T47D (cell line): Measurements from ENCODE around the gene NUDT2.
A peak's percentile ranks its signal among the peaks of the same experiment; 100 is the strongest.
"Not testable (repeated sequence)": the region's sequence is repeated elsewhere in the genome, so short reads cannot be mapped to it uniquely, and the experiment has no call there.

ENCODE experiments used
- DNase-seq, 2 experiments: peaks; one replicate each; pipeline versions ENCODE4 v3.0.0 to v3.0.0-alpha.2; 2011 to 2012; ENCODE audit warnings: low read depth in 1 of 2, low spot score in 1 of 2
- JUND ChIP-seq: IDR thresholded peaks from 2 replicates; pipeline ENCODE4 v1.6.1; 2012; ENCODE audit warnings: low read depth
- in situ Hi-C: cut with HindIII; loops from 2 replicates; pipeline ENCODE4 v1.10.0; 2016; ENCODE audit warnings: low sequenced_read_pairs, low pct_unique_long_range_greater_than_20kb

The NUDT2 gene

GRCh38 chr9:34322899-34323591 is 6.3 kb upstream of the NUDT2 start:
- no peak for DNase-seq
- in situ Hi-C loops: no loop called here
- TF ChIP-seq JUND: no peak

GRCh38 chr9:34326690-34327089 is 2.7 kb upstream of the NUDT2 start:
- no peak for DNase-seq
- in situ Hi-C loops: no loop called here
- TF ChIP-seq JUND: no peak

DNA sequence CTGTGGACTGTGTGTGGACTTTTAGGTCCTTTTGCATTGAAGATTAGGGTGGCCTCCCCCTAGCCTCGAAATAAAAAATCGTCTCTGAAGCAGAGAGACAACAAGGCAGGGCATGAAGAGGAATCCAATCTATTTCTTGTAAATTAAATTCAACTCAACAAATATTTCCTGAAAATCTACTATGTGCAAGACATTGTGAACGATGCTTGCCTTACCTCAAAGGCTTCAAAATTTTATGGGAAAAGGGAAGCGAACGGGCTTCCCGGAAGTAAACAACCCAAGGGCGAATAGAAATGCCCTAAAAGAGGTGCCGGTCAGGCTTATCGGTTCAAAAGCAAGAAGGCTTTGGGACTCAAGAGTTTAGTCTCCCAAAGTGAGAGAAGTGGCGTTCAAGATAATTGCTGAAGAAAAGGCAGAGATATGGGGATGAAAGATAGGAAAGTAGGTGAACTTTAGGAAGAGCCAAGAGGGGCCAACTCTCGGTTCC is 826 bp upstream of the NUDT2 start:
- no peak for TF ChIP-seq JUND

GRCh38 chr9:34331196-34331595 is 1.8 kb downstream of the NUDT2 start:
- in situ Hi-C loops: no loop called here
- no peak for TF ChIP-seq JUND
- DNase-seq: no peak

More for the DNA sequence above, 826 bp upstream of the NUDT2 start:
- DNase-seq: no peak
- in situ Hi-C loops: no loop called here

DNA sequence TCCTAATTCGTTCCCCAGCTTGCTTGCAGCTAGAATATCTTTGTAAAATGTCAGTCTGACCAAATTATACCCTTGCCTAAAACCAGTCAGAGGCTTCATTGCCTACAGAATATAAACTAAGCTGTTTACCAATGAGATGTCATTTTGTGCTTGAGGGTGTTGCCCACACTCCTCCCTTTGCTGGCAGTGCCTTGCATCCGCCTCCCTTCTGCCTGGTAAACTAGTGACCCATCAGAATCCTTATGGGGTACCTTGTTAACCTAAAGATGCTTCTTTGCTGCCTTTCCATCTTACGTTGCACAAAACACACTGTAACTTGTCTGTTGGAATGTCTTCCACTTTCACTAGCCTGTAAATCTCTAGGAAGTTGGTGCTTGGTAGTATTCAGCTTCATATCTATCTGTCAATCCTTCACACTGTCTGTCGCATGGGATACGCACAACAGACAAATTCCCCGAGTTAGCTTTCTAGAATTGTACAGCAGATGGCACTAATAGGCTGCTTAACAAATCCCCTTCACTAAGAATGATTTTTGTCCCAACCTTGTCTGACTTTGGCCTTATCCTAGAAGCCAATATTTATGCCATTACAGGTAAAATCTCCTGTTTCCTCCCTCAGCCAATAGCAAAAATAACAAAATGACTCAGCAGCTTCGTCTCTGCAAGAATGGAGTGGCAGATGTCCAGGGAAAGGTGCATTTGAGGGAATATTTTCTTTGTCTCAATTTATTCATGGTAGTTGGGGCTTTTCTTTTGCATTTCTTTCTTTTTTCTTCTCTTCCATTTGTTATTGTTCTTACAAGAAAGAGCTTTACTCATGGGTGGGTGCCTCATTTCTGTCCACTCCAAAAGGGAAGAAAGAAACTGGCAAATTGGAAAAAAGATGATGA is 3.0 kb downstream of the NUDT2 start:
- DNase-seq: peak; percentile 9 to 70
- no peak for TF ChIP-seq JUND
- in situ Hi-C loops: no loop called here

- in situ Hi-C loops: no loop called here
- no peak for DNase-seq
- TF ChIP-seq JUND: no peak
These were observed 4.5 kb downstream of the NUDT2 start for GRCh38 chr9:34333836-34334235.

DNA sequence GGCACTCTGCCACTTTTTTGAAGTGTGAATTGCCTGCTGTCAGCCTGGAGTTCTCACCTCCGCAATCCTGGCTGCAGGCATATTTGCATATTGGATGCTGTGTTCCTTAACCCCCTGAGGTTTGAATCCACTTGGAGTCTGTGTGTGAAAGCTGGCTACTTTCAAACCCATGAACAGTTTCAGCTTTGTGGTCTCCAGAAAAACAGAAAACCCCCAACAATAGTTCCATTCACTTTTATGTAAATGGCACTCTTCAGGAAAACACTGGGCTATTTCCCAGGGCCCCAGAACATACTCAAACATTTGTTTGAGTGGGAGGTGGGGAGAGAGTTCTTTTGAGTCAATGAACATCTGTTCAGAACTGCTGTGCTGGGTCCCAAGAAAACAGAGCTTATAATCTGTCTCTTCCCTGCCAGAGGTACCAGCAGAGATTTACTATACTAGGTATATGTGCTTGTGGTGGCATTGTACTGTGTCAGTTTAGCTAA is 5.0 kb downstream of the NUDT2 start:
- in situ Hi-C loops: no loop called here

GRCh38 chr9:34334916-34335315 is 5.5 kb downstream of the NUDT2 start:
- no peak for DNase-seq
- no peak for TF ChIP-seq JUND
- in situ Hi-C loops: no loop called here

More for the DNA sequence above, 5.0 kb downstream of the NUDT2 start:
- no peak for TF ChIP-seq JUND
- no peak for DNase-seq

DNA sequence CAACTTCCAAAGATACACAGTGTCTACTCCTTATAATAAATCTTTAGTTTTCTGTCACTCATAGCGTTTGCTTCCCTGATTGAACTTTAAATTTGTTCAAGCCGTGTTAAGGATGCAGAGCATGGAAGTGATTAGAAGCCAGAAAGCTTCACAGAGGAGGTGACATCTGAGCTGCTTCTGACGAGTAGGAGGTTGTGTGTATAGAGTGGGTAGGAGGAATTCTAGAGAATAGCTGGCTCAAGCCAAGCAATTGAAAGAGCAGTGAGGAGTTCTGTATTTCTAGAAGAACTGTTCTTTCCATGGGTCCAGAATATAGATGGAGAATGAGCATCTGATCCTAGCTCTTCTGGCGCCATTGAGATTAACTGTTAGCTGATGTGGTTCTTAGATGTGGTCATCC is 6.0 kb downstream of the NUDT2 start:
- DNase-seq: no peak
- in situ Hi-C loops: no loop called here
- TF ChIP-seq JUND: no peak

DNA sequence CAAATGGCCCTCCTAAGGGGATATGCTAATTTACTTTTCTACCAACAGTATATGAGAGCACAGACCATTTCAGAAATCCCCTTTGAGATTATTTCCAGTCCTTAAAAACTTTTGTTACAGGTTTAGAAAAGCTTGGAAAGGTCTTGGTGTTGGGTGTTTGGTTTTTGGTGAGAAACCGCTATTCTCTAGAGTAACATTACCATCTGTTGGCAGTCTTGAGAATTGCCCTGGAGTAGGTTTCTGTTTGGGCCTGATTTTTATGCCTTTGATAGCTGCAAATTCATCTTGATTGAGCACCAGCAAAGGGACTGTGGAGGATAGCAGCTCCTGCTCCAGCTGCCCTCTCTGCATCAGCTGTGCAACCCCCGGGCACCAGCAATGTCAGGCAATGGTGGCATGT is 8.0 kb downstream of the NUDT2 start:
- in situ Hi-C loops: no loop called here
- DNase-seq: no peak

GRCh38 chr9:34338079-34338478 is 8.7 kb downstream of the NUDT2 start:
- in situ Hi-C loops, DNase-seq: not testable (repeated sequence)

More for the DNA sequence above, 8.0 kb downstream of the NUDT2 start:
- TF ChIP-seq JUND: no peak

DNA sequence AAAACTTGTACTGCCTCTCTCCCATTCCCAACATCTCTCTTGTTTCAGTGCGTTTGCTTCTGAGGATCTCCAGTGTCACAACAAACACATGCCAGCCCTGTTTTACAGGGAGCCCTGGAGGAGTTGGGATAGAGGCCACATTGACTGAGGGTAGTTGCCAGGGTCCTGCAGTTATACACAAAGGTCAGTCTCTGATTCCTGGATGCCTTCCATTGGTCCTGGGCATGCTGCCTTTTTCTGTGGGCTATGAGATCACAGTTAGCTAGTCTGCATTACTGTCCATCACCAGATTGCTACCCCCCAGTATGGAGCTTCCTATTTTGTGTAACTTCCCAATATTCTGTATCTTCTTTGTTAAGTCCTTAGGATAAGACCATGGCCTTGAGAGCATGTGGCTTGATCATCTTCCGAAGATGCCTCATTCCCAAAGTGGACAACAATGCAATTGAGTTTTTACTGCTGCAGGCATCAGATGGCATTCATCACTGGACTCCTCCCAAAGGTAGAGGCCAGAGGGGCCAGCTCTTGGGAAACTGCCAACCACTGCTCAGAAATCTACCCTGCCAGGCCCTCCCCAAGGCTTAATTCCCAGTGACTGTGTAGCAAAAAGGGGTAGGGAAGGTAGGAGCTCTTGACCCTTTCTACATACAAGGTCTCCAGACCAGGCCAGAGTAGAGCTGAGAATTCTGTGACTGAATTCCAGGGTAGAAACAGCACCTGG is 9.5 kb downstream of the NUDT2 start:
- no peak for DNase-seq
- no peak for TF ChIP-seq JUND
- in situ Hi-C loops: no loop called here

DNA sequence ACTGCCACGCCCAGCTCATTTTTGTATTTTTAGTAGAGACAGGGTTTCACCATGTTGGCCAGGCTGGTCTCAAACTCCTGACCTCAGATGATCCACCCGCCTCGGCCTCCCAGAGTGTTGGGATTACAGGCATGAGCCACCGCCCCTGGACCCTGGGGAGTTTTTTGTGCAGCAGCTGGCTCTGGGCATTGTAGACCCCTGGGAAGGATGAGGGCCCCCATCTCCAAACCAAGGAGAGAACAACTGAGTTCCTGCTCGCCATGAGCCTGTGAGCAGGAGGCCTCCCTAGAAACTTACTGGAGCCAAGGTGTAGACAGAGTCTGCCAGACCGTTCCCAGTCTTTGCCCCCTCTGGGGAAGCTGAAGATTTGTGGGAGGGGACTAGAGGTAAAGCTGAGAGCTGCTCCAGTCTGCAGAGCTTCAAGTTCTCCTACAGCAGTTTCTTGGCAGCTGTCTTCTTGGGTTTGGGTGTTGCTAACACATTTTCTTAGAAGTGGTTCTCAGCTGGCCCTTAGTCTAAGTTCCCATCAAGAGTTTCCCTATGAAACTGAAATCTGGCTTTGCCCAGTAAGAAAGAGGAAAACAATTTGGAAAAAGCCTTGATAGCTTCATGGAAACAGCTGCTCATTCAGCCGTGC is 12.4 kb downstream of the NUDT2 start:
- no peak for DNase-seq
- no peak for TF ChIP-seq JUND
- in situ Hi-C loops: no loop called here
